CD4-positive, alpha-beta T cell treated with Interleukin-12 subunit alpha and Interleukin-12 subunit beta, for 1 hour (primary cell): ENCODE measurements around the gene IPO8.
"Not testable (repeated sequence)": the region's sequence is repeated elsewhere in the genome, so short reads cannot be mapped to it uniquely, and the experiment has no call there.

ENCODE experiments used
- DNase-seq: peaks from one replicate; pipeline ENCODE4 v3.0.0-alpha.2; 2020

The IPO8 gene

DNA sequence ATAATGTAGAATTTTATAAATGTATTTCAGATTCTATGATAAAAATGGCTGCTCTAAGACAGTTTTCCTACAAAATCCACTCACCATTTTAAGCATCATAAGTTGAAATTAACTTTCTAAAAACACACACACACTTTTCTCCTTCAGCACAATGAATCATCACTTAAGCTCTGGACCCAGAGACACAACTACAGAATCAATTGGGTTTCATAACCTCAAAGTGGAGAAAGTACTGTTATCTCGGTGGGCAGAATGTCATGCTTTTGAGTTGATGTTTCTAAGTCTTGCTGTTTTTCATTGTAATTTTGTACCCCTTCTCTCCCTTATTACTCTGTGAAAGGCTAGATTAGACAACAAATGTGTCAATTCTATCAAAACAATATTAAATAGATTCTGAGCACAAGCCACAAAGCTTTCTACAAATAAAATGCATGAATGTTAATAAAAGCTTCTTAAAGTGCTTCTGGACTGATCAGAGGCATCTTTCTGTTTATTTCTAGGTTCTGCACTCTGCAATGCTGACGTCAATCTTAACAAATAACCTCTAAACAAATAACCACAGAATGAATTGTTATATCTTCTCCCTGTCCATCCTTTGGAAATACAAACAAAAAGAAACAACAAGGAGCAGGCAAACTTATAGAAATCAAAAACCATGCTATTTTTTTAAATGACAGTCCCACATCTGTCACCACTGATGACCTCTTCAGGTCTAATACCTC lies 8.2 kb downstream of the IPO8 start:
- DNase-seq: no peak

DNA sequence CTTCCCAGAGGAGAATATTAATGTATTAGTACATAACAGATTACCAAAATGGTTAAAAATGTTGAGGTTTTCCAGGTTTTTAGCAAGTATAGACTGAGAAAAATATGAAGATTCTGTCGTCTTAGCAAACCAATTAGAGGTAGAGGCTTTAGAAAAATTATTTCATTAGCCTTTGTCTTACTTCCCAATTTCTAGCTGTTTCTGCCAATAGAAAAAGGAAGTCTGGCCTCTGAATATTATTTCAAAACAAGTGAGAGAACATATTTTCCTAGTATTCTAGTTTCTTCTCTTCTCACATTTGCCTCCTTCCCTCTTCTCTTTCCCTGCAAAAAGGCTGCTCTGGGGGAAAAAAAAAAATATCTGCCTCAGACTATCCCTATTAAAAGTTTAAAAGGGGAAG lies 16.4 kb downstream of the IPO8 start:
- no peak for DNase-seq

DNA sequence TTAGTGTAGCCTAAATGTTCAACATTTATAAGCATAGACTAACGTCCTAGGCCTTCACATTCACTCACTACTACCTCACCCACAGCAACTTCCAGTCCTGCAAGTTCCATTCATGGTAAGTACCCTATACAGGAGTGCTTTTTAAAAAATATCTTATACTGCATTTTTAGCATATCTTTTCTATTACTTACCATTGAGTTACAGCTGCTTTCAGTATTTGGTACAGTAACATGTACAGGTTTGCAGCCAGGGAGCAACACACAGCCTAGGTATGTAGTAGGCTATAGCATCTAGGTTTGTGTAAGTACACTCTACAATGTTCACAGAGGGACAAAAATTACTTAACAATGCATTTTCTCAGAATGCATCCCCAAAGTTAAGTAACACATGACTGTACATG lies 17.4 kb downstream of the IPO8 start:
- no peak for DNase-seq

DNA sequence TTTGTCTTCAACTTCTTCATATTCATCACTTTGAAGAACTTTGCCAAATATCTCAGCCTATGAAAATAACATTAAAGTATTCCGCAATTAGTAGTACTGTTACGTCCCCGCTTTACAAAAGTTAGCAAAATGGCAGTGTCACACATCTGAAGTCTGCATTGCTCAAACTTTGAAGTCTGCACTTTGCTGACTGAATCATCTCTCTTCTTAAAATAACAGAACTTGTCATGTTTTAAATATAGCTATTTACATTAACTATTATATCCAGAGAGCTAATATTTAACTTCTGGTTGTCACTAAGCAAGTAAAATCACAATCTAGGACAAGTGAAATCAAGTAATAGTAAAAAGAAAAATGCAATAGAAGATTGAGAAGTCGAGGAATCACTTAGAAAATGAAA lies 34.5 kb downstream of the IPO8 start:
- no peak for DNase-seq

DNA sequence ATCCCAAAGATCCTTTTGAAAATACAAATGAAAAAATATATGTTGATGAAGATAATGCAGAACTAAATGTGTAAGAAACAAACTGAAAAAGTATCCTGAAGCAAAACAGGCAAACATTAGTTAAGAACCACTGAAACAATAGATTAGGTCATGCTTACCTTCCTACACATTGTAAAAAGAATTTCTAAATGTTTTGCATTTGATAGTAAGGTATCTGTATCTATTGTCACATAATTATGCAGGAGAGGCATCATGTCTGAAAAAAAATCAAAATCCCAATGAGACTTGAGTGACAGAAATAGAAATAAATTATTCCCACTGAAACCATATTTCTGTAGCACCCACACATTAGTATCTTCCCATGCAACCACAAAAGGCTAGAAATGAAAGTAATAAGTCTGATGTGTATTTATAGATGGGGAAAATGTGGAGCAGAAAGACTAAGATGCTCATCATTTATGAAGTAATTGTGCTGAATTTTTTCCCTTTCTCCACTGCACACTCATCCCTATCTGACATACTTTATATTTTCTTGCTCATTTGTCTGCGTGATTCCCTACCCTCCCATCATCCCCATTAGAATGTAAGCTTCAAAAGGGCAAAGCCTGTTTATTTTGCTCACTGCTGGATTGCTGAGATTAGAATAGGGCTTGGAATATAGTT lies 43.5 kb downstream of the IPO8 start:
- no peak for DNase-seq

DNA sequence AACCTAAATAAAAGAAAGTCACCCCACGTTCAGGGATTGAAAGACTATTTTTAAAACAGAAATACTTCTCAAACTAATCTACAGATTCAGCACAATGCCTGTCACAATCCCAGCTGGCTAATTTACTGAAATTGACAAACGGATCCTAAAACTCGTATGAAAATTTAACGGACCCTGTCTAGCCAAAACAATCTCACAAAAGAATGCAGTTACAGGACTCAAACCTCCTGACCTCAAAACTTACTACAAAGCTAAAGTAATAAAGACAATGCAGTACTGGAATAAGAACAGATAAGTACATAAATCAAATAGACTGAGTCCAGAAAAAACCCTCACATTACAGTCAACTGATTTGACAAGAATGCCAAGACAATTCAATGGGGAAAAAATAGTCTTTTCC lies 48.8 kb downstream of the IPO8 start:
- no peak for DNase-seq

DNA sequence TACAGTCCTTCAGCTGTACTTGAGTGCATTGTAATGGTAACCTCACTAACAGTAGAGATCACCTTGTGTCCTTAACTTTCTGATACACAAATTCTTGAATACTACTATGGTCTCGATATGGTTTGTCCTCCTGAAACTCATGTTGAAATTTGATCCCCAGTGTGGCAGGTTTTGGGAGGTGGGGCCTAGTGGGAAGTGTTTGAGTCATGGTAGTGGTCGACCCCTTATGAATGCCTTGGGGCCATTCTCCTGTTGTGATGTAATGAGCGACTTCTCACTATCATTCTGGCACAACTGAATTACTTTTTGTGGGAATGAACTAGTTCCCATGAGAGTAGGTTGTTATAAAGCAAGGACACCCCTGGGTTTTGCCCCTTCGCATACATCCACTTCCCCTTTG lies 52.3 kb downstream of the IPO8 start:
- DNase-seq: no peak

DNA sequence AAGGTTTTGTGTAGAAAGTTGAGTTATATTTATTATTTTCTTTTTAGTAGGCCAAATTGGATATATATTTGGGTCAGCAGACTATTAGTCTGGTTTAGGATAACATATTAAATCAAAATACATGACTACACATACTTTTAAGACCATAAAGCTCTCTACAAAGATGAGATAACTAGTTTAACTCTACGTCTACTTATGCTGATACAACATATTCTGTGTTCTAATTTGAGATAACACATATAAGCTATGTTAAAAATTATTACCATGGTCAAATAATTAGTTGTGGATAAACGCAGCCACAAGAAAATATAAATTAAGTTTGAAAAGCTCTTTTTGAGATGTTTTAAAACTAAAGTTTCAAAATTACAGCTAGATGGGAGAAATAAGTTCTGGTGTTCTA lies 55.3 kb downstream of the IPO8 start:
- DNase-seq: no peak

DNA sequence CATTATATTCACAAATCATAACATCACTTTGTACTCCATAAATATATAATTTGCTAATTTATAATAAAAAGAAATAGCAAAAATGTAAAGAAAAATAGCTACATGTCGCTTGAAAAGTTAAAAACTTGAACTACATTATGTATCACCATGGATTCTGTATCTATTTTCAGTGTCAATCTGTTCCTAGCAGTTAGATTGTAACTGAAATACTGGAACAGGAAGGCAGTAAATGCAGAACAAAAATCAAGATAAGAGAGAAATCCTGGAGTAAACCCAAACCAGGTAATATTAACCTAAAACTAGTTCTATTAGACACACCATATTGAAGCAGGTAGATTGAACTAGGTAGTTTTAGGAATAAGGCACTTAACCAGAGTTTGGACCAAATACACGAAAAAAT lies 60.3 kb downstream of the IPO8 start:
- DNase-seq: no peak

DNA sequence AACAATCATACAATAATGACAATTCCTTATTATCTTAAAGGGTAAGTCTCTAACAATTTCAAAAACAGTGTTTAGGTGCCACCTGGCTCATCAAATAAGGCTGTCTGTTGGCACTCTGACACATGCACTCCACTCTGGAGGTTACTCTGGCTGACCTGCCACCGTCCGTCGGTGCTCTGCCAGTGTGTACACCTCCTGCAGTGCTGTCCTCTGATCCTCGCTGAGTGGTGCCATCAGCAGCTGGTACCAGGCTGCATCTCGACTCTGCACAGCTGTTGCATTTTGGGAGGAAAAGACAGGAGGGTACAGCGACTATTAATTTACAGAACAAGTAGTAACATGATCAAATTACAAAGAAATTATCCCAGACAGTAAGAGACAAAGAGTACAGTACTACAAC lies 63.9 kb downstream of the IPO8 start:
- DNase-seq: no peak

DNA sequence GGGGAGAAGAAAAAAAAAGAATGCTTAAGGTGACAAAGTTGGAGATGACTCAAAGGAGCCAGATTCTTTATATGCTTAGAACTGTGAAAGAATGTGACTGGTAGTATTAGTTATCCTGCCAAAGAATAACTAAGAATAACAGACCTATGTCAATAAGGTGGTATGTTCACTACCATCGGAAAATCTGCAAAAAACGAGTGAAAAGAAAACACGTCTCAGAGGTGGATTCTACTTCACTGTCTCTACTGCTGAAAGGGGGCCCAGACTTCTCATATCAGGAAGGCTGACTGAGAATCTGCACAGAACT lies 64.7 kb downstream of the IPO8 start:
- no peak for DNase-seq

DNA sequence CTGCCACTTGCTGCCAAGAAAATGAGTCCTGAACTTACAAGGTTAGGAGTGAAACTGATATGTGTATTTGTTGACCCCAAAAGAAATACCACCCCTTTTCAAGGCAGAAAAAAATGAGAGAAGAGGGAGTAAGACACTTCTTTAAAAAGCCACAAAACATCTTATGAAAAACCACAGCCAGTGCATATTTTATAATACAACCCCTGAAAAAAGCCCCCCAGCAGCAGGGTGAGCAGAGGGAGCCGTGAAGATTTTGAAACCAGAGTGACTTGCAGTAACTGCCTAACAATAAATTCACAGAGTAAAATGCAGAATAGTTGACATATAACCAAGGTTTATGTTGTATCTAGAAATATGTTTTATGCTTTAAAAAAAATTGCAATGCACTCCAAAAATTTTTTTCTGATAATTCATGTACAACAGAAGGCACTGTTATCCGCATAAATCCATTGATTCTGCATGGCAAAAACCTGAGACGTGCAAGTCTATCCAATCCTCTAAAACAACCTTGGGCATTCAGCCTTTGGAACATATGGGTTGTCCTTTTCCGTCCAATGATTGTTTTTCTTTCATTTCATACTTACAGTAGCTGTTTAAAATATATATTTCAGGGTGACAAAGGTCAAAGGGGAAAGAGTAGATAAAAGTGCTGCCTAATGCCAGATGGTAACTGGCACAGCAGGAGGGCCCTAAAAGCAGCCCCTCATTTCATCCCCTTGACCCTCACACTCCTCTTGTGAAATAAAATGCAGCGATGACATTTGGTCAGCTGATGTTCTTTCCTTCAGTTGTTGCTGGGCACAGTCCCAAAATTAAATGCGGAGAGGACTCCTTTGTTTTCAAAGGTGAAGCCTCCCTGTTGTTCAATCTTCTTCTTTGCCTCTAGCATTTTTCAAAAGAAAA lies 65.3 kb downstream of the IPO8 start:
- no peak for DNase-seq

DNA sequence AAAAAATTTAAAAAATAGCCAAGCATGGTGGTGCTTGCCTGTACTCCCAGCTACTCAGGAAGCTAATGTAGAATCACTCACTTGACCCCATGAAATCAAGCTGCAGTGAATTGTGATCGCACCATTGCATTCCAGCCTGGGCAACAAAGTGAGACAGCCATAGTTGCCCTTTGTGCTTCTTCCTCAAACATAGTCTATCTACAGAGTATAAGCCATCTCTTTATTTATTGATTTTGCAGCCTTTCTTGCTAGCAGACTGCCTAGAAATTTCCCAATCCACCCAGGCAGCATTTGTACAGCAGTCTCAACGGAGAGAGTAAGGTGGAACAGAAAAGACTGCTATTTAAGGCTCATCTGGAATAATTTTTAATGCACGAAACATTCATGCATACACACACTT lies 68.8 kb downstream of the IPO8 start:
- no peak for DNase-seq

DNA sequence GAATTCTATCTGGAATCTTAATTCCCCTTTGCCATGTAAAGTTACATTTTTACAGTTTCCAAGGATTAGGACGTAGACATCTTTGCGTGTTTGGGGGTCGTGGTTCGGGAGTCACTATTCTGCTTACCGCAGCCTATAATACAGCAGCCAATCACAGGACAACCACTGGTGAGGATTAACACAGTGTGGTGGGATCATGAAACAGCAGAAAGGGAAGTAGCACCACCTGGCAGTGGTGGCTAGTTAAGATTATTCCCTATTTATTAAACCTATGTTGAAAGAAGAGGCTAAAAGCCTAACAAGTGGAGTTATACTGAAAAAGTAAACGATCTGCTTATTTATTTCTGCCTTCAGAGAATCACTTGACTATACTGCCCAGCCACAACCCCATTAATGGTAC lies 71.7 kb downstream of the IPO8 start:
- DNase-seq: no peak

DNA sequence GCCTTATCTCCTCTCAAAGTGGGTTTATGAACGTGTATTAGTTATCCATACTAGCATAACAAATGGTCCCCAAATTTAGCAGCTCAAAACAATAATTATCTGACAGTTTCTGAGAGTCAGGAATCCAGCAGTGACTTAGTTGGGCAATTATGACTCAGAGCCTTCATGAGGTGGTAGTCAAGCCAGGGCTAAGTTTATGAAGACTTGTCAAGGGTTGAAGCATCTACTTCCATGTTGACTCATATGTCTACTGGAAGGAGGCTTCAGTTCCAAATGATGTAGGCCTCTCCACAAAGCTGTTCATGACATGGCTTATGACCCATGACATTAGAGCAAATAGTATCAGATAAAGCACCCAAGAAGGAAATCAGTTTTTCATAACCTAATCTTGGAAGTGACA lies 73.2 kb downstream of the IPO8 start:
- no peak for DNase-seq

DNA sequence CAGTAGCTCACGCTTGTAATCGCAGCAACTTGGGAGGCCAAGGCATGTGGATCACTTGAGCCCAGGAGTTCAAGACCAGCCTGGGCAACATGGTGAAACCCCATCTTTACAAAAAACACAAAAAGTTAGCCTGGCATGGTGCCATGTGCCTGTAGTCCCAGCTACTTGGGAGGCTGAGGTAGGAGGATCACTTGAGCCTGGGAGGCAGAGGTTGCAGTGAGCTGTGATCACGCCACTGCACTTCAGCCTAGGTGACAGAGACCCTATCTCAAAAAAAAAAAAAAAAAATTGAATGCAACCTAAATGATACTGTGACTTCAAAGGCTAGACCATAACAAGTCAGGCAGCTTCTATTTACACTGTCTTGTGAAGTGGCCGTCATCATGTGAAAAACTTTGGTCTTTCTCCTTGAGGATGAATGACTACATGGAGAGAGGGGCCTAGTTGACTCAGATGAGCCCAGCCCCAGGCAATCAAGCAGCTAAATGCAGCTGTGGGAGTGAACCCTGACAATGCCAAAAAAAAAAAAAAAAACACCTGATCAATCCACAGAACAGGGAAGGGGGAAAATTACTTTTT lies 73.9 kb downstream of the IPO8 start:
- not testable (repeated sequence) for DNase-seq

DNA sequence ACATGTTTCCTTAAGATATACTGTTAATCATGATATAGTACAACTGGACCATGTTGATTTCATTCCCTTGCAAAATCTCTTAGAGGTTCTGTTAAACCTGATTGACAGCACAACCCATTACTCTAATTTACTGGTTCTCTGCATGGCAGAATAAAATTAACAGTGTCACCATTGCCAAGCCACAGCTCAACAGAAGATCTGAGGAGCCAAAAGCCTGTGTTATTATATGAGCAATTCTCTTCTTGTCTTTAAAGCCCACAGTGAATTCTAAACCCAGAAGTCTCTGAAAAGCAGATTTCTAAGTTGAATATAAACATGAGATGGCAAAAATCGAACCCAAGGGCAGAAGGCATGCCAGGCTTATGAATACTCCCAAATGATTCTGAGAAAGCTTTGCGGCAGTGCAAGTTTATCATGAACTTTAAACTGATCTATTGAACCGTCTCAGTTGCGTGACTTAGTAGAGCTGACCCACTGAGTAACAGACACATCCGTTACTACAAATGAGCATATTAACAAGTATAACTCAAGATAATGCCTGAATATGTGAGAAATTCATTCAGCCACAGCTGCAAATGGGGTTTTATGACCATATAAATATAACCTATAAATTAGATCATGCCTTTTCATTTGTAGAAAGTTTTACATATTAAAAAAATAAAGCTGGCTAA lies 78.2 kb downstream of the IPO8 start:
- DNase-seq: no peak

DNA sequence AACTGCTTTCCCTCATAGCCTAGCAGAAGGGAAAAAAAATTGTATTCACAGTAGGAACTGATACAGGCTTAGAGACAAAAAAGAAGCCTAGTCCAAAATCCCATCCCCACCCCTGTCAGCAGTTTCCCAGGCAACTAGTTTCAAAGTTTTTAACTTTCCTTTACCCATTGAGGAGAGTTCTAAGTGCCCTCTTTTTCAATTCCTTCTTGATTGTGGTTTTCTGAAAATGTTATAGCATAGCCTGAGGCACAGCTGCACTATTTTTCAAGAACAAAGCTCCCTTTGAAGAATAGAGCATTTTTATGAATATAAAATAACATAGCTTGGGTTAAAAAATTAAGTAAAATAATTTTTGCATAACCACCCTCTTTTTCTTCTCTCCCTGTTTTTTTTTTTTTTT lies 81.6 kb downstream of the IPO8 start:
- no peak for DNase-seq

DNA sequence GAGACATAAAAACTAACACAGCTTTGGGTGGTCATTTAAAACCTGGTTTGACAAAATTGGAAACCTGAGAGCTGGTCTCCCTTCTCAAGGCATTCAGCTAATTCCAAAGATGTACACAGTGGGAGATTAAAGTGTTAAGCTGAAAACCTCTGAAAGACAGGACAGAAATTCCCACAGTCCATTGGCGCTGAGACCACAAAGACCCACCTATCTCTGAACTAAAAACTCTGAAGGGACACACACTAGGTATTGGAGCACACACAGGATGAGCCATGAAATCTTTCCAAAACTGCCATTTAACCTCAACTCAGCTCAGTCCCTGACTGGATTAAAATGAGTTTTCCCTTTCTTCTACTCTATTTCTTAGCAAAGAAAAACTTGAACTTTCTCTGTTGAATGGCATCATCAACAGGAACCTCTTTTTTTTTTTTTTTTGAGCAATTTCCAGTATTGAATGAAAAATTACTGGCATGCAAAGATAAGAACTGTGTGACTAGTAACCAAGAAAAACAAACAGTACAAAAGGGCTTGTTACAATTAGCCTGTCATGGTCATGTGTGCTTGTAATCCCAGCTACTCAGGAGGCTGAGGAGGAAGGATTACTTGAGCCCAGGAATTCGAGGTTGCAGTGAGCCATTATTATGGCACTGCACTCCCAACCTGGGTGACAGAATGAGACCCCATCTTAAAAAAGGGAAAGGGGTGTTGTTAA lies 82.4 kb downstream of the IPO8 start:
- DNase-seq: no peak

DNA sequence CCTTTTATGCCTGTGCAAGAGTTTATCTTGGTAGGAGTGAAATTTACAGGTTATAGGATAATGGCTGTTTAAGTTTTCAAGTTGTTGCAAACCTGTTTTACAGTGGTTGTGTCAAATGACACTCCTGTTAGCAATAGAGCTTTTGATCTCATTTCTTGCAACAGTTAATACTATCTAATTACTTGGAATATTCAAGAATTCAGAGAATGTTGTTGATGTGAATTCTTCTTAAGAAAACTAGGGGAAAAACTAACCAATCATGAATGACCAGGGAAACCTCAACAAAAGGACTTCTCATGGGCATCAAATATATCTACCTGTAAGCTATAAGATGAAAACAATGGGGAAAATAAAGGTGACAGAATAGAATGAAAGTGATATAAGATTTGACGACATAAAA lies 85.0 kb downstream of the IPO8 start:
- DNase-seq: no peak

DNA sequence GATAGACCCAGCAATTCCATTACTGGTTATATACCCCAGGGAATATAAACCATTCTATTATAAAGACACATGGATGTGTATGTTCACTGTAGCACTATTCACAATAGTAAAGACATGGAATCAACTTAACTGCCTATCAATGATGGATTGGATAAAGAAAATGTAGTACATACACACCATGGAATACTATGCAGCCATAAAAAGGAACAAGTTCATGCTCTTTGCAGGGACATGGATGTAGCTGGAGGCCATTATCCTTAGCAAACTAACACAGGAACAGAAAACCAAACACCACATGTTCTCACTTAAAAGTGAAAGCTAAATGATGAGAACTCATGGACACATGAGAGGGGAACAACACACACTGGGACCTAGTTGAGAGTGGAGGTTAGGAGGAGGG lies 85.8 kb downstream of the IPO8 start:
- DNase-seq: not testable (repeated sequence)

DNA sequence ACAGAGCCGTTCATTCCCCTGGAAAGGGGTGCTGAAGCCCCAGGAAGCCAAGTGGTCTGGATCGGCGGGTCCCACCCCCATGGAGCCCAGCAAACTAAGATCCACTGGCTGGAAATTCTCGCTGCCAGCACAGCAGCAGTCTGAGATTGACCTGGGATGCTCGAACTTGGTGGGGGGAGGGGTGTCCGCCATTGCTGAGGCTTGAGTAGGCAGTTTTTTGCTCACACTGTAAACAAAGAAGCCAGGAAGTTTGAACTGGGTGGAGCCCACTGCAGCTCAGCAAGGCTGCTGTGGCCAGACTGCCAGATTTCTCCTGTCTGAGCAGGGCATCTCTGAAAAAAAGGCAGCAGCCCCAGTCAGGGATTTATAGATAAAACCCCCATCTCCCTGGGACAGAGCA lies 91.4 kb downstream of the IPO8 start:
- DNase-seq: not testable (repeated sequence)

DNA sequence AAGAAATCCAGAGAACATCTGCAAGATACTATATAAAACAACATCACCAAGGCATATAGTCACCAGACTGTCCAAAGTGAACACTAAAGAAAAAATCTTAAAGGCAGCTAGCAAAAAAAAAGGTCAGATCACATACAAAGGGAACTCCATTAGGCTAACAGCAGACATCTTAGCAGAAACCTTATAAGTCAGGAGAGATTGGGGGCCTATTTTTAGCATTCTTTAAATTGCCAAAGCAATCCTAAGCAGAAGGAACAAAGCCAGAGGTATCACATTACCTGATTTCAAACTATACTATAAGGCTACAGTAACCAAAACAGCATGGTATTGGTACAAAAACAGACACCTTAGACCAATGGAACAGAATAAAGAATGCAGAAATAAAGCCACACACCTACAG lies 92.5 kb downstream of the IPO8 start:
- DNase-seq: no peak
